ENCODE data around the gene CLDN14.

CLDN14 gene

GRCh38 chr21:36479415-36480402 lies at the start of gene CLDN14:
Gene CLDN14, minus strand, starts transcription at chr21:36480122. Its CDS starts 18,427 bp downstream, at chr21:36461695.
- no peak within 1 kb of the TSS for H3K4me3 ChIP-seq (ENCODE audit: low read depth, low read length)
- H3K27ac ChIP-seq: no peak within 1 kb of the TSS
- H3K36me3 ChIP-seq (ENCODE audit: control insufficient read depth, insufficient read depth, low read length): no peaks in the 10 kb centered on the region
- H3K9ac ChIP-seq: no peak within 1 kb of the TSS
- H3K4me2 ChIP-seq (ENCODE audit: low read length): no peak within 1 kb of the TSS
- TF ChIP-seq CTCF (IDR thresholded peaks at IDR 0.05): no peak
- H3K9me3 ChIP-seq (ENCODE audit: control insufficient read depth, low read length): no peaks in the 10 kb centered on the region
- no peaks in the 10 kb centered on the region for H3K4me1 ChIP-seq
- no peaks in the 10 kb centered on the region for H3K79me2 ChIP-seq
- H2AFZ ChIP-seq: peak within 1 kb of the TSS; percentile 5
- no peaks in the 10 kb centered on the region for H3K27me3 ChIP-seq (ENCODE audit: control insufficient read depth, insufficient read depth, low read length)

GRCh38 chr21:36528716-36529115 lies 48.8 kb upstream of the CLDN14 start:
- Histone ChIP-seq H3K4me3 (ENCODE audit: low read depth, low read length) (no peak overlapping the region), H3K4me2 (ENCODE audit: low read length) (no peak overlapping the region), H2AFZ (no peak overlapping the region), H3K79me2 (no peaks in the 10 kb centered on the region), H3K9me3 (ENCODE audit: control insufficient read depth, low read length) (no peaks in the 10 kb centered on the region), H3K36me3 (ENCODE audit: control insufficient read depth, insufficient read depth, low read length) (no peaks in the 10 kb centered on the region), H3K27ac (no peak overlapping the region), H3K9ac (no peak overlapping the region), H3K4me1 (no peaks in the 10 kb centered on the region), H3K27me3 (ENCODE audit: control insufficient read depth, insufficient read depth, low read length) (no peaks in the 10 kb centered on the region)
- no peak for TF ChIP-seq CTCF (IDR thresholded peaks at IDR 0.05)

GRCh38 chr21:36527317-36527716 lies 47.4 kb upstream of the CLDN14 start:
- no peaks in the 10 kb centered on the region for H3K4me1 ChIP-seq
- H3K27me3 ChIP-seq (ENCODE audit: control insufficient read depth, insufficient read depth, low read length): no peaks in the 10 kb centered on the region
- no peak overlapping the region for H3K4me3 ChIP-seq (ENCODE audit: low read depth, low read length)
- H3K27ac ChIP-seq: no peak overlapping the region
- H2AFZ ChIP-seq: no peak overlapping the region
- no peaks in the 10 kb centered on the region for H3K79me2 ChIP-seq
- no peak for TF ChIP-seq CTCF (IDR thresholded peaks at IDR 0.05)
- H3K9ac ChIP-seq: no peak overlapping the region
- H3K4me2 ChIP-seq (ENCODE audit: low read length): no peak overlapping the region
- H3K36me3 ChIP-seq (ENCODE audit: control insufficient read depth, insufficient read depth, low read length): no peaks in the 10 kb centered on the region
- no peaks in the 10 kb centered on the region for H3K9me3 ChIP-seq (ENCODE audit: control insufficient read depth, low read length)

DNA sequence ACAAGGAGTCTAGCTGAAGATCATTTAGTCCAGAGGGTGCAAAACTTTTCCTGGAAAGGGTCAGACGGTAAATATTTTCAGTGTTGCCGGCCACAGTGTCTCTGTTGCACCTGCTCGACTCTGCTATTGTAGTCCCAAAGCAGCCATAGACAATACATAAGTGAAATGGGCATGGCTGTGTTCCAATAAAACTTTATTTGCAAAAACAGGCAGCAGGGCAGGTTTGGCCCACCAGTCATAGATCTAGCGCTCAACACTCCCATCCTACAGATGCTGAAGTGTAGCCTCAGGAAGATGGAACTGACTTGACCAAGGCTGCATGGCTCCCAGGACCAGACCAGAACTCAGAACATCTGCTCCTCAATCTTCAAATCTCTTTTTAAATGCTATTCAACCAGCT lies 46.2 kb upstream of the CLDN14 start:
- Histone ChIP-seq H3K79me2 (no peaks in the 10 kb centered on the region), H3K4me2 (ENCODE audit: low read length) (no peak overlapping the region), H3K9ac (no peak overlapping the region), H3K36me3 (ENCODE audit: control insufficient read depth, insufficient read depth, low read length) (no peaks in the 10 kb centered on the region), H2AFZ (no peak overlapping the region), H3K27ac (no peak overlapping the region), H3K27me3 (ENCODE audit: control insufficient read depth, insufficient read depth, low read length) (no peaks in the 10 kb centered on the region), H3K4me1 (no peaks in the 10 kb centered on the region), H3K9me3 (ENCODE audit: control insufficient read depth, low read length) (no peaks in the 10 kb centered on the region), H3K4me3 (ENCODE audit: low read depth, low read length) (no peak overlapping the region)
- no peak for TF ChIP-seq CTCF (IDR thresholded peaks at IDR 0.05)
